BLaER1 (cell line): Measurements from ENCODE around the gene SMIM27.
"Not testable (repeated sequence)": the region's sequence is repeated elsewhere in the genome, so short reads cannot be mapped to it uniquely, and the experiment has no call there.

Source experiments
- H3K27ac ChIP-seq: shearing (Covaris generic); formaldehyde crosslinking; 2 replicates; pipeline ENCODE4 v1.8.1; 2022
- H3K27me3 ChIP-seq: shearing (Covaris generic); formaldehyde crosslinking; 2 replicates; pipeline ENCODE4 v1.8.1; 2022
- H3K36me3 ChIP-seq: shearing (Covaris generic); formaldehyde crosslinking; 2 replicates; pipeline ENCODE4 v1.8.1; 2022
- H3K4me1 ChIP-seq: shearing (Covaris generic); formaldehyde crosslinking; 2 replicates; pipeline ENCODE4 v1.8.1; 2022
- H3K4me2 ChIP-seq: shearing (Covaris generic); formaldehyde crosslinking; 2 replicates; pipeline ENCODE4 v1.8.1; 2022
- H3K4me3 ChIP-seq: shearing (Covaris generic); formaldehyde crosslinking; 2 replicates; pipeline ENCODE4 v1.8.1; 2022
- H3K9ac ChIP-seq: shearing (Covaris generic); formaldehyde crosslinking; 2 replicates; pipeline ENCODE4 v1.8.1; 2022
- H3K9me3 ChIP-seq: shearing (Covaris generic); formaldehyde crosslinking; 2 replicates; pipeline ENCODE4 v1.8.1; 2022
- H4K20me1 ChIP-seq: shearing (Covaris generic); formaldehyde crosslinking; 2 replicates; pipeline ENCODE4 v1.8.1; 2022
- Cebpa-rat ChIP-seq: shearing (Covaris generic); IDR thresholded peaks from 2 replicates; pipeline ENCODE4 v1.8.1; 2022

The SMIM27 gene

GRCh38 chr9:32526041-32526706 lies 26.0 kb upstream of the SMIM27 start, which contains the start of gene RIGI:
RIGI (minus strand) TSS chr9:32526196; CDS start chr9:32526166, 30 bp downstream.
- TF ChIP-seq Cebpa-rat: no peak
- peak within 1 kb of the TSS; percentile 79 for H3K9ac ChIP-seq
- peaks cover 10% of the 10 kb centered on the region for H3K36me3 ChIP-seq
- H3K27me3 ChIP-seq: no peaks in the 10 kb centered on the region
- H3K4me2 ChIP-seq: peak within 1 kb of the TSS; percentile 97
- H4K20me1 ChIP-seq: no peaks in the 10 kb centered on the region
- H3K9me3 ChIP-seq: peaks cover 18% of the 10 kb centered on the region
- H3K4me1 ChIP-seq: peaks cover 33% of the 10 kb centered on the region
- H3K27ac ChIP-seq: peak within 1 kb of the TSS; percentile 71
- peak within 1 kb of the TSS; percentile 75 for H3K4me3 ChIP-seq

GRCh38 chr9:32526707-32527048 lies 25.4 kb upstream of the SMIM27 start:
- Histone ChIP-seq H3K4me3 (peak overlapping the region; percentile 75), H3K27ac (peak overlapping the region; percentile 71; the same call in 1 of the 2 replicates), H3K4me1 (peaks cover 33% of the 10 kb centered on the region), H3K36me3 (peaks cover 15% of the 10 kb centered on the region), H3K27me3 (no peaks in the 10 kb centered on the region), H4K20me1 (no peaks in the 10 kb centered on the region), H3K9me3 (peaks cover 18% of the 10 kb centered on the region), H3K4me2 (peak overlapping the region; percentile 66), H3K9ac (peak overlapping the region; percentile 79)
- TF ChIP-seq Cebpa-rat: no peak

GRCh38 chr9:32533336-32533735 lies 18.8 kb upstream of the SMIM27 start:
- Histone ChIP-seq H3K36me3 (peaks cover 18% of the 10 kb centered on the region), H3K4me2 (no peak overlapping the region), H3K4me1 (no peaks in the 10 kb centered on the region), H3K9ac (no peak overlapping the region), H3K27ac (no peak overlapping the region), H4K20me1 (0 out of 2 replicates have a peak, but pooled peaks cover 5% of the 10 kb centered on the region), H3K4me3 (no peak overlapping the region), H3K9me3 (0 out of 2 replicates have a peak, but pooled peaks cover 6% of the 10 kb centered on the region), H3K27me3 (no peaks in the 10 kb centered on the region)
- TF ChIP-seq Cebpa-rat: no peak

GRCh38 chr9:32533816-32534215 lies 18.3 kb upstream of the SMIM27 start:
- Histone ChIP-seq H3K4me2 (no peak overlapping the region), H3K27me3 (no peaks in the 10 kb centered on the region), H3K9me3 (0 out of 2 replicates have a peak, but pooled peaks cover 6% of the 10 kb centered on the region), H3K27ac (no peak overlapping the region), H3K9ac (no peak overlapping the region), H3K4me1 (no peaks in the 10 kb centered on the region), H4K20me1 (0 out of 2 replicates have a peak, but pooled peaks cover 10% of the 10 kb centered on the region), H3K36me3 (peaks cover 19% of the 10 kb centered on the region), H3K4me3 (no peak overlapping the region)
- TF ChIP-seq Cebpa-rat: no peak

GRCh38 chr9:32543047-32543446 lies 9.1 kb upstream of the SMIM27 start:
- Histone ChIP-seq H3K4me3 (no peak overlapping the region), H3K4me1 (no peaks in the 10 kb centered on the region), H3K4me2 (no peak overlapping the region), H3K36me3 (peaks cover 63% of the 10 kb centered on the region), H3K27ac (no peak overlapping the region), H3K27me3 (no peaks in the 10 kb centered on the region), H3K9ac (no peak overlapping the region), H4K20me1 (peaks cover 93% of the 10 kb centered on the region), H3K9me3 (no peaks in the 10 kb centered on the region)
- TF ChIP-seq Cebpa-rat: no peak

- Histone ChIP-seq H3K4me1 (peaks cover 18% of the 10 kb centered on the region), H3K27ac (no peak overlapping the region), H3K27me3 (no peaks in the 10 kb centered on the region), H3K4me2 (no peak overlapping the region), H3K9ac (no peak overlapping the region), H3K9me3 (no peaks in the 10 kb centered on the region), H3K36me3 (peaks cover 61% of the 10 kb centered on the region), H4K20me1 (peaks cover 96% of the 10 kb centered on the region), H3K4me3 (no peak overlapping the region)
- no peak for TF ChIP-seq Cebpa-rat
Measured at GRCh38 chr9:32545884-32546283, 6.2 kb upstream of the SMIM27 start.

- Histone ChIP-seq H4K20me1 (peaks cover 75% of the 10 kb centered on the region), H3K4me1 (peaks cover 21% of the 10 kb centered on the region), H3K36me3 (peaks cover 40% of the 10 kb centered on the region)
- H3K4me3 ChIP-seq, H3K27me3 ChIP-seq, H3K4me2 ChIP-seq, H3K9me3 ChIP-seq, H3K27ac ChIP-seq, H3K9ac ChIP-seq: not testable (repeated sequence)
Measured at GRCh38 chr9:32548213-32548612, 3.9 kb upstream of the SMIM27 start.

GRCh38 chr9:32550150-32550561 lies 2.0 kb upstream of the SMIM27 start:
- Histone ChIP-seq H3K9me3 (no peaks in the 10 kb centered on the region), H4K20me1 (peaks cover 63% of the 10 kb centered on the region), H3K27me3 (no peaks in the 10 kb centered on the region), H3K4me2 (peak overlapping the region; percentile 76), H3K4me1 (peaks cover 36% of the 10 kb centered on the region), H3K27ac (peak overlapping the region; percentile 90), H3K4me3 (peak overlapping the region; percentile 95), H3K9ac (peak overlapping the region; percentile 94), H3K36me3 (peaks cover 25% of the 10 kb centered on the region)
- TF ChIP-seq Cebpa-rat: no peak

GRCh38 chr9:32550562-32551275 lies 1.4 kb upstream of the SMIM27 start:
- H3K9ac ChIP-seq: peak overlapping the region; percentile 94
- peak overlapping the region; percentile 90 for H3K27ac ChIP-seq
- H3K27me3 ChIP-seq: no peaks in the 10 kb centered on the region
- no peak for TF ChIP-seq Cebpa-rat
- peaks cover 36% of the 10 kb centered on the region for H3K4me1 ChIP-seq
- no peaks in the 10 kb centered on the region for H3K9me3 ChIP-seq
- peak overlapping the region; percentile 81 for H3K4me2 ChIP-seq
- peaks cover 62% of the 10 kb centered on the region for H4K20me1 ChIP-seq
- H3K4me3 ChIP-seq: peak overlapping the region; percentile 95
- H3K36me3 ChIP-seq: peaks cover 28% of the 10 kb centered on the region

- peak overlapping the region; percentile 94 for H3K9ac ChIP-seq
- peak overlapping the region; percentile 95 for H3K4me3 ChIP-seq
- H3K9me3 ChIP-seq: no peaks in the 10 kb centered on the region
- H3K36me3 ChIP-seq: peaks cover 28% of the 10 kb centered on the region
- no peaks in the 10 kb centered on the region for H3K27me3 ChIP-seq
- peak overlapping the region; percentile 88 for H3K27ac ChIP-seq
- no peak for TF ChIP-seq Cebpa-rat
- peaks cover 59% of the 10 kb centered on the region for H4K20me1 ChIP-seq
- H3K4me1 ChIP-seq: peaks cover 36% of the 10 kb centered on the region
- peak overlapping the region; percentile 81 for H3K4me2 ChIP-seq
Measured at GRCh38 chr9:32551276-32552051, 663 bp upstream of the SMIM27 start.
